WI38 (cell line): ENCODE data around the gene OR2T6.
"Not testable (repeated sequence)": the region's sequence is repeated elsewhere in the genome, so short reads cannot be mapped to it uniquely, and the experiment has no call there.

Experiments used
- H3K4me3 ChIP-seq: 2 replicates; pipeline ENCODE4 v1.5.1; 2011; ENCODE audit warnings: low read depth, mild to moderate bottlenecking, control low read depth, low read length
- CTCF ChIP-seq: IDR thresholded peaks from 2 replicates; pipeline ENCODE4 v1.5.1; 2012; ENCODE audit warnings: low read depth, mild to moderate bottlenecking, control low read depth, low read length

Gene OR2T6

GRCh38 chr1:248406721-248407692 is 31.5 kb downstream of the OR2T6 start:
- no peak overlapping the region for H3K4me3 ChIP-seq
- no peak for TF ChIP-seq CTCF

GRCh38 chr1:248416226-248416625 is 40.7 kb downstream of the OR2T6 start:
- no peak overlapping the region for H3K4me3 ChIP-seq

GRCh38 chr1:248417854-248418253 is 42.3 kb downstream of the OR2T6 start:
- H3K4me3 ChIP-seq: no peak overlapping the region
- TF ChIP-seq CTCF: no peak

More at GRCh38 chr1:248416226-248416625, 40.7 kb downstream of the OR2T6 start:
- no peak for TF ChIP-seq CTCF

GRCh38 chr1:248421384-248421783 is 45.8 kb downstream of the OR2T6 start:
- no peak overlapping the region for H3K4me3 ChIP-seq
- no peak for TF ChIP-seq CTCF

- not testable (repeated sequence) for H3K4me3 ChIP-seq
These were observed 52.1 kb downstream of the OR2T6 start for GRCh38 chr1:248427526-248428191.

- H3K4me3 ChIP-seq: not testable (repeated sequence)
These were observed 52.6 kb downstream of the OR2T6 start for GRCh38 chr1:248428192-248428533.

GRCh38 chr1:248431683-248432082 is 56.1 kb downstream of the OR2T6 start:
- H3K4me3 ChIP-seq: not testable (repeated sequence)

- H3K4me3 ChIP-seq: not testable (repeated sequence)
These were observed 56.7 kb downstream of the OR2T6 start for GRCh38 chr1:248432201-248432600.

- H3K4me3 ChIP-seq: not testable (repeated sequence)
These were observed 58.4 kb downstream of the OR2T6 start for GRCh38 chr1:248433811-248434415.

- H3K4me3 ChIP-seq: not testable (repeated sequence)
These were observed 59.4 kb downstream of the OR2T6 start for GRCh38 chr1:248434913-248435312.

- not testable (repeated sequence) for H3K4me3 ChIP-seq
These were observed 60.8 kb downstream of the OR2T6 start for GRCh38 chr1:248436303-248436702.

GRCh38 chr1:248438668-248439067 is 63.1 kb downstream of the OR2T6 start:
- H3K4me3 ChIP-seq: not testable (repeated sequence)

GRCh38 chr1:248439283-248439682 is 63.7 kb downstream of the OR2T6 start:
- H3K4me3 ChIP-seq: not testable (repeated sequence)
